Mesothelial cell of epicardium (in vitro differentiated cells): ENCODE measurements around the gene TNFAIP1. TPM values are rescaled to one million over a fixed set of nuclear protein-coding genes. Genes with fewer than 3 reads are reported as not detected.
A peak's percentile ranks its signal among the peaks of the same experiment; 100 is the strongest.
"Not testable (repeated sequence)": the region's sequence is repeated elsewhere in the genome, so short reads cannot be mapped to it uniquely, and the experiment has no call there.

ENCODE experiments used
- DNase-seq, 2 experiments: peaks; one replicate each; pipeline ENCODE4 v3.0.0; 2021; ENCODE audit warnings: low spot score in 2 of 2; ENCODE audit not compliant: unreplicated experiment in 2 of 2
- H3K27ac Mint-ChIP-seq: 2 replicates; pipeline ENCODE4 v1.8.0; 2021; ENCODE audit warnings: mixed read lengths
- H3K27me3 Mint-ChIP-seq: 2 replicates; pipeline ENCODE4 v1.8.0; 2021; ENCODE audit warnings: low read depth, mixed read lengths
- H3K36me3 Mint-ChIP-seq: 2 replicates; pipeline ENCODE4 v1.8.0; 2021; ENCODE audit warnings: mixed read lengths
- H3K4me1 Mint-ChIP-seq: 2 replicates; pipeline ENCODE4 v1.8.0; 2021; ENCODE audit warnings: mixed read lengths
- H3K4me3 Mint-ChIP-seq: 2 replicates; pipeline ENCODE4 v1.8.0; 2021; ENCODE audit warnings: mild to moderate bottlenecking, moderate library complexity, mixed read lengths
- H3K9me3 Mint-ChIP-seq: 2 replicates; pipeline ENCODE4 v1.8.0; 2021; ENCODE audit warnings: mixed read lengths
- total RNA-seq: library from RNA; stranded (reverse); gene quantifications from 3 replicates; pipeline ENCODE4 v1.2.1, GENCODE V29; 2021
- TF ChIP-seq, protein P1 (sequence below): fragments of 200-600 bp; sonication (generic); IDR thresholded peaks from one replicate; pipeline ENCODE4 v1.5.0; 2021; ENCODE audit warnings: antibody characterized with exemption; ENCODE audit not compliant: unreplicated experiment

The TNFAIP1 gene, protein sequence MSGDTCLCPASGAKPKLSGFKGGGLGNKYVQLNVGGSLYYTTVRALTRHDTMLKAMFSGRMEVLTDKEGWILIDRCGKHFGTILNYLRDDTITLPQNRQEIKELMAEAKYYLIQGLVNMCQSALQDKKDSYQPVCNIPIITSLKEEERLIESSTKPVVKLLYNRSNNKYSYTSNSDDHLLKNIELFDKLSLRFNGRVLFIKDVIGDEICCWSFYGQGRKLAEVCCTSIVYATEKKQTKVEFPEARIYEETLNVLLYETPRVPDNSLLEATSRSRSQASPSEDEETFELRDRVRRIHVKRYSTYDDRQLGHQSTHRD
- 35.8 to 41.8 TPM (median 37.6 TPM) in 3 replicates for total RNA-seq

DNA sequence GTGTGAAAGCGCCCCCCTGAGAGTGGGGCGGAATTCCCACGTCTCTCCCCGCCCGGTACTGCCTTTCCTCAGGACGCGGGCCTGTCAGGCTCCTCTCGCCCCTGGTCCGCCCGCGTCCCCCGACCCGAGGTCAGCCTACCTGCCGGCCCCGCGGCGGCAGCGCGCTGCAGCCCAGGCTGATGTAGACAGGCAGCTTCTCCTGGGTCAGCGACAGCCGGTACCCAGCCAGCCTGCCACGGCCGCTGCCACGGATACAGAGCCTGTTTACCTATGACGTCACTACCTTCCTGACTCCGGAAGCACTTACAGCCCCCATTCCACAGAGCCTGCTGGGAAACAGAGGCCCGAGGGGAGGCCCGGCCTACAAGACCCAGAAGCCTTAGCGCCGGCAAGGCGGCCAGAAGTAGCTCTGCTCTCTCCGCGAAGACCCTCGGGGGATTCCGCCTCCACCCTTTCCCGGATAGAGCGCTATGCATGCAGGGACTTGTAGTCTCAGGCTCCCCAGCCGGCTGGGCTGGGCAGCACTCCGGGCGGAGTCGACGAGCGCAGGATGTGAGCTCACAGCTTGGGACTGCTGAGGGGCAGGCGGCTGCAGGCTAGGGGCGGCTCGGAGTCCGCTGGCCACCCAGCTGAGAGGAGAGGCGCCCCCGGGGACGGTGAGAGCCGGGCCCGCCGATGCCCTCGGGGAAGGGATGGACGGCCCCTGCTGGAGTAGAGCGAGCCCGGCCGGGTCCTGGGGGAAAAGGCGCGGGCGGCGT lies at the start of gene TNFAIP1, which contains the start of gene IFT20:
Gene TNFAIP1, plus strand, starts transcription at position 561 of the 758 bp plus-strand sequence. CDS start 3,761 bp downstream, outside the sequence.
Gene IFT20, minus strand, starts transcription at position 272 of the 758 bp plus-strand sequence. CDS start 3,487 bp downstream, outside the sequence.
- Mint-ChIP-seq H3K27me3 (no peaks in the 10 kb centered on the region), H3K27ac (peak within 1 kb of the TSS; percentile 100)

DNA sequence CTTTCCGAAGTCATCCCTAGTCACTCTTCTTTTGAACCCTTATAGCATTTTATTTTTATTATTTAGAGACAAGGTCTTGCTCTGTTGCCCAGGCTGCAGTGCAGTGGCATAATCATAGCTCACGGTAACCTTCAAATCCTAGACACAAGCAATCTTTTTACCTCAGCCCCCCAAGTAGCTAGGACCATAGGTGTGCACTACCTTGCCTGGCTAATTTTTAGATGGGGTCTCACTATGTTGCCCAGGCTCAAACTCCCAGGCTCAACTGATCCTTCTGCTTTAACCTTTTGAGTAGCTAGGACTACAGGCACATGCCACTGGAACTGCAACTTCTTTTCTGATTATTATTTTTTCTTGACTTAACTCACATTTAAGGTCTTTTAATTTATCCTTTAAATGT lies 49.6 kb upstream of the TNFAIP1 start:
- TF ChIP-seq, protein P1, sequence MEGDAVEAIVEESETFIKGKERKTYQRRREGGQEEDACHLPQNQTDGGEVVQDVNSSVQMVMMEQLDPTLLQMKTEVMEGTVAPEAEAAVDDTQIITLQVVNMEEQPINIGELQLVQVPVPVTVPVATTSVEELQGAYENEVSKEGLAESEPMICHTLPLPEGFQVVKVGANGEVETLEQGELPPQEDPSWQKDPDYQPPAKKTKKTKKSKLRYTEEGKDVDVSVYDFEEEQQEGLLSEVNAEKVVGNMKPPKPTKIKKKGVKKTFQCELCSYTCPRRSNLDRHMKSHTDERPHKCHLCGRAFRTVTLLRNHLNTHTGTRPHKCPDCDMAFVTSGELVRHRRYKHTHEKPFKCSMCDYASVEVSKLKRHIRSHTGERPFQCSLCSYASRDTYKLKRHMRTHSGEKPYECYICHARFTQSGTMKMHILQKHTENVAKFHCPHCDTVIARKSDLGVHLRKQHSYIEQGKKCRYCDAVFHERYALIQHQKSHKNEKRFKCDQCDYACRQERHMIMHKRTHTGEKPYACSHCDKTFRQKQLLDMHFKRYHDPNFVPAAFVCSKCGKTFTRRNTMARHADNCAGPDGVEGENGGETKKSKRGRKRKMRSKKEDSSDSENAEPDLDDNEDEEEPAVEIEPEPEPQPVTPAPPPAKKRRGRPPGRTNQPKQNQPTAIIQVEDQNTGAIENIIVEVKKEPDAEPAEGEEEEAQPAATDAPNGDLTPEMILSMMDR: no peak
- H3K27ac Mint-ChIP-seq: no peak overlapping the region
- DNase-seq: no peak
- peaks cover 4% of the 10 kb centered on the region for H3K4me1 Mint-ChIP-seq
- H3K36me3 Mint-ChIP-seq: no peaks in the 10 kb centered on the region
- no peaks in the 10 kb centered on the region for H3K27me3 Mint-ChIP-seq
- H3K9me3 Mint-ChIP-seq: no peaks in the 10 kb centered on the region
- no peak overlapping the region for H3K4me3 Mint-ChIP-seq

More for the DNA sequence above, at the start of gene TNFAIP1, which contains the start of gene IFT20:
- DNase-seq: peak; percentile 98 to 99
- TF ChIP-seq, protein P1: no peak
- H3K36me3 Mint-ChIP-seq: peaks cover 3% of the 10 kb centered on the region
- peak within 1 kb of the TSS; percentile 99 for H3K4me3 Mint-ChIP-seq
- no peaks in the 10 kb centered on the region for H3K9me3 Mint-ChIP-seq
- peaks cover 31% of the 10 kb centered on the region for H3K4me1 Mint-ChIP-seq

DNA sequence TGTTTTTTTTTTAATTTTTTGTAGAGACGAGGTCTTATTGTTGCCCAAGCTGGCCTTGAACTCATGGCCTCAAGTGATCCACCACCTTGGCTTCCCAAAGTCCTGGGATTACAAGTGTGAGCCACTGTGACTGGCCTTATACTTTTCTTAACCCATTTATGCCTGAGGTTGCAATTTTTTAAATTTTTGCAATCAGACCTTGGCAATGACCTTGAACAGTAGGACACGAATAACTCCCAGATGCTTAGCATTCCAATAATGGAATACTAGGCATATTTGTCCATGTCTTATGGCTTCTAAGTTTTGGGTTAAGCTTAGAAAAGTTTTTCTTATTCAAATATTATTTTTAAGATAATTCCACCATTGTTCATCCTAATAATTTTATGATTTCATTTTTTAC lies 44.9 kb upstream of the TNFAIP1 start:
- no peaks in the 10 kb centered on the region for H3K36me3 Mint-ChIP-seq
- H3K4me3 Mint-ChIP-seq: no peak overlapping the region
- TF ChIP-seq, protein P1: no peak
- H3K4me1 Mint-ChIP-seq: peaks cover 2% of the 10 kb centered on the region
- no peaks in the 10 kb centered on the region for H3K9me3 Mint-ChIP-seq
- no peak overlapping the region for H3K27ac Mint-ChIP-seq
- DNase-seq: no peak
- no peaks in the 10 kb centered on the region for H3K27me3 Mint-ChIP-seq

DNA sequence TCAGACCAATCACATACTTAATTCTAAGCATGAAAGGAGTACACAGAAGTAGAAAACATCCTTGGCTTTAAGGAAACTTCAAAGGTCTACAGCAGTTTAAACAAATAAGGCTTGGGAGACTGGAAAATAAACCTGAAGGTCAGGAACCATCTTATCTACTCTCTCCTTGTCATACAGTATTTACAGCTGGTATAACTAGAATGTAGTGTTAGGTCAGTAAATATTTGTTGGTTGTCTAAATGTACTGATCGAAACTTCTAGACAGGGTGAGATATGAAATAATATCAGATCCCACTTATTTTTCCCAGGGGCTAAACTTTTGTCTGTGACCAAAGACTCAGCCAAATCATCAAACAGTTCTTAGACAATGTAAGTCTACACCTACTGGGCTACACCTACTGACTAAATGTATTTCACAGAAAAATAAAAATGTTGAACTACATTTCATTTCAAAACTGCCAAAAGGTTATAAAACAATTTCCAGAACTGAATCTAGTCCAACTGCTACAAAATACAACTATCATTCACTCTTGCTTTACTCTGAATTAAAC lies 43.7 kb upstream of the TNFAIP1 start:
- DNase-seq: no peak
- Mint-ChIP-seq H3K27me3 (no peaks in the 10 kb centered on the region), H3K36me3 (no peaks in the 10 kb centered on the region), H3K27ac (no peak overlapping the region), H3K4me3 (no peak overlapping the region), H3K9me3 (no peaks in the 10 kb centered on the region), H3K4me1 (peaks cover 8% of the 10 kb centered on the region)
- TF ChIP-seq, protein P1: no peak

DNA sequence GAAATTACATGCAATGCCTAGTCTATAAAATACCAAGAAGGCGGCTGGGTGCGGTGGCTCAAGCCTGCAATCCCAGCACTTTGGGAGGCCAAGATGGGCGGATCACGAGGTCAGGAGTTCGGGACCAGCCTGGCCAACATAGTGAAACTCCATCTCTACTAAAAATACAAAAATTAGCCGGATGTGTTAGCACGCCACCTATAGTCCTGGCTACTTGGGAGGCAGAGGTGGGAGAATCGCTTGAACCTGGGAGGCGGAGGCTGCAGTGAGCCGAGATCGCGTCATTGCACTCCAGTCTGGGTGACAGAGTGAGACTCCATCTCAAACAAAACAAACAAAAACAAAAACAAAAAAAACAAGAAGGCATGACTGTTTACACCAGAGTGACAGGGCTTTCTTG lies 42.7 kb upstream of the TNFAIP1 start:
- H3K27me3 Mint-ChIP-seq, H3K36me3 Mint-ChIP-seq, H3K9me3 Mint-ChIP-seq, H3K4me1 Mint-ChIP-seq, DNase-seq, H3K4me3 Mint-ChIP-seq, H3K27ac Mint-ChIP-seq: not testable (repeated sequence)

DNA sequence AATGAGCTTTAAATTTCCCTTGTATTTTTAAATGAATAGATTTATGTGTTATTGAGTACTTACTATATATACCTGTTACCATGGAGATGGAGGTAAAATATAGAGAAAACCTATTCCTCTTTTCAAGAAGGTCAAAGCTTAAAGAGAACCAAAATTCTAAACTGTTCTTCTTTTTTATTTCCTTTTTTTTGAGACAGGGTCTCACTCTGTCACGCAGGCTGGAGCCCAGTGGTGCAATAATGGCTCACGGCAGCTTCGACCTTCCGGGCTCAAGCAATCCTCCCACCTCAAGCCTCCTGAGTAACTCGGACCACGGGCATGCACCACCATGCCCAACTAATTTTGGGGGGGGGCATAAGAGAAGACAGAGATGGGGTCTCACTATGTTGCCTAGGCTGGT lies 41.6 kb upstream of the TNFAIP1 start:
- no peak overlapping the region for H3K4me3 Mint-ChIP-seq
- H3K27ac Mint-ChIP-seq: no peak overlapping the region
- TF ChIP-seq, protein P1: no peak
- no peaks in the 10 kb centered on the region for H3K27me3 Mint-ChIP-seq
- peaks cover 8% of the 10 kb centered on the region for H3K4me1 Mint-ChIP-seq
- DNase-seq: no peak
- no peaks in the 10 kb centered on the region for H3K36me3 Mint-ChIP-seq
- no peaks in the 10 kb centered on the region for H3K9me3 Mint-ChIP-seq
